ENCODE results near the gene DLAT. TPM values are rescaled to one million over a fixed set of nuclear protein-coding genes. Genes with fewer than 3 reads are reported as not detected.

DLAT gene
- total RNA-seq, 1 donor from 2014 or later = 43.8 TPM

GRCh38 chr11:112057170-112057569 lies 32.0 kb downstream of the DLAT start:
- no peaks in the 10 kb centered on the region for H3K27me3 Mint-ChIP-seq
- no peak for DNase-seq (ENCODE audit: extremely low spot score, unreplicated experiment)
- no peaks in the 10 kb centered on the region for H3K4me1 Mint-ChIP-seq (ENCODE audit: unreplicated experiment)
- TF ChIP-seq CTCF (conservative IDR thresholded peaks at IDR 0.05) = no peak
- H3K9me3 Mint-ChIP-seq = no peaks in the 10 kb centered on the region
- peaks cover 32% of the 10 kb centered on the region for H3K36me3 Mint-ChIP-seq
- H3K4me3 Mint-ChIP-seq = no peak overlapping the region
- no peak overlapping the region for H3K27ac Mint-ChIP-seq

- Mint-ChIP-seq H3K9me3 (no peaks in the 10 kb centered on the region), H3K36me3 (peaks cover 29% of the 10 kb centered on the region), H3K4me1 (ENCODE audit: unreplicated experiment) (no peaks in the 10 kb centered on the region), H3K27me3 (no peaks in the 10 kb centered on the region), H3K27ac (no peak overlapping the region), H3K4me3 (no peak overlapping the region)
- no peak for TF ChIP-seq CTCF (conservative IDR thresholded peaks at IDR 0.05)
- no peak for DNase-seq (ENCODE audit: extremely low spot score, unreplicated experiment)
Measured at GRCh38 chr11:112058103-112058502, 32.9 kb downstream of the DLAT start.

- no peak for TF ChIP-seq CTCF (conservative IDR thresholded peaks at IDR 0.05)
- H3K4me1 Mint-ChIP-seq (ENCODE audit: unreplicated experiment) = no peaks in the 10 kb centered on the region
- H3K9me3 Mint-ChIP-seq = no peaks in the 10 kb centered on the region
- no peak overlapping the region for H3K4me3 Mint-ChIP-seq
- H3K27ac Mint-ChIP-seq = no peak overlapping the region
- H3K27me3 Mint-ChIP-seq = no peaks in the 10 kb centered on the region
- DNase-seq (ENCODE audit: extremely low spot score, unreplicated experiment) = no peak
- peaks cover 10% of the 10 kb centered on the region for H3K36me3 Mint-ChIP-seq
Measured at GRCh38 chr11:112062923-112063322, 37.7 kb downstream of the DLAT start.

GRCh38 chr11:112073941-112074811 lies 49.0 kb downstream of the DLAT start, which contains the start of the genes NKAPD1 and PIH1D2:
TSS of gene NKAPD1 (plus strand) at chr11:112074299. CDS start at chr11:112075575, 1,276 bp downstream.
TSS of gene PIH1D2 (minus strand) at chr11:112074017. CDS start at chr11:112073174, 843 bp downstream.
- H3K4me3 Mint-ChIP-seq = peak within 1 kb of the TSS; percentile 92
- H3K27ac Mint-ChIP-seq = peak within 1 kb of the TSS; percentile 91
- peaks cover 14% of the 10 kb centered on the region for H3K36me3 Mint-ChIP-seq
- peak; percentile 29 for TF ChIP-seq CTCF (conservative IDR thresholded peaks at IDR 0.05)
- peaks cover 16% of the 10 kb centered on the region for H3K4me1 Mint-ChIP-seq (ENCODE audit: unreplicated experiment)
- H3K27me3 Mint-ChIP-seq = no peaks in the 10 kb centered on the region
- DNase-seq (ENCODE audit: extremely low spot score, unreplicated experiment) = peak; percentile 79
- no peaks in the 10 kb centered on the region for H3K9me3 Mint-ChIP-seq

GRCh38 chr11:112082729-112083128 lies 57.5 kb downstream of the DLAT start:
- Mint-ChIP-seq H3K4me1 (ENCODE audit: unreplicated experiment) (peaks cover 12% of the 10 kb centered on the region), H3K27me3 (no peaks in the 10 kb centered on the region), H3K36me3 (peaks cover 44% of the 10 kb centered on the region), H3K27ac (no peak overlapping the region), H3K4me3 (peak overlapping the region; percentile 33), H3K9me3 (no peaks in the 10 kb centered on the region)
- DNase-seq (ENCODE audit: extremely low spot score, unreplicated experiment) = no peak
- TF ChIP-seq CTCF (conservative IDR thresholded peaks at IDR 0.05) = no peak

Data from type B pancreatic cell (in vitro differentiated cells).